GM12873 (cell line): ENCODE data around the gene ARFGAP3.

Source experiments
- CTCF ChIP-seq: IDR thresholded peaks from 2 replicates; pipeline ENCODE4 v1.5.1; 2012; ENCODE audit warnings: low read depth, mild to moderate bottlenecking, moderate library complexity, low read length, control low read depth; ENCODE audit not compliant: insufficient read depth; ENCODE audit errors: missing control alignments

ARFGAP3 gene

GRCh38 chr22:42877158-42877557, 20.1 kb upstream of the ARFGAP3 start:
- TF ChIP-seq CTCF, result no peak

DNA sequence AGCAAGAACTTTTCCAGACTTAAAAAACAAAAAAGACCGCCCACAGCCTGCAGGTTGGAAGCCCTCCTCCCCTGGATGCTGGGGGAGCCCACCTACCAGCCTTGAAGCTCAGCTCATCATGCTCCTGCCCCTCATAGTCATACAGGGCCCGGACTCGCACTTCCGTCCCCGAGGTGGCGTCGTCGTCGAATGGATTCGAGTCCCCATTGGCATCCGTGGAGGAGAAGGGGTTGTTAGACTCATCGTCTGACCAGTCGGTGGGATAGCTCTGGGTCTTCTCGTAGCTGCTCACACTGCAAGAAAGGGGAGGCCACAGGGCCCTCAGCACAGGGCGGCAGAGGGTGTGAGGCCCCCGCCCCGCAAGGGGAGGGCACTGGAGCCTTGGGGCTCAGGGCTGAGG, 19.0 kb upstream of the ARFGAP3 start:
- TF ChIP-seq CTCF, result no peak

DNA sequence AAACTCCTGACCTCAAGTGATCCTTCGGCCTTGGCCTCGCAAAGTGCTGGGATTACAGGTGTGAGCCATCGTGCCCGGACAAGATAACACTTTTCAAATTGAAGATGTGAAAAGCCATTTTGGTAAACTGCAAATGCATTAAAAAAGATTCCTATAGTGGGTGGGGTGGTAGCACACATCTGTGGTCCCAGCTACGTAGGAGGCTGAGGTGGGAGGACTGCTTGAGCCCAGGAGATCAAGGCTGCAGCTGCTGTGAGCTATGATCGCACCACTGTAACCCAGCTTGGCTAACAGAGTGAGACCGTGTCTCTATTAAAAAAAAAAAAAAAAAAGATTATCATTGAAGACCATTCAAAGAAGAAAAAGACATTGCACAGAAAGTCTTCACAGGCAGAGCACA, 16.9 kb upstream of the ARFGAP3 start:
- no peak for TF ChIP-seq CTCF

GRCh38 chr22:42873356-42873755, 16.3 kb upstream of the ARFGAP3 start:
- TF ChIP-seq CTCF, result no peak

- TF ChIP-seq CTCF, result no peak
Measured at GRCh38 chr22:42872821-42873220, 15.7 kb upstream of the ARFGAP3 start.

GRCh38 chr22:42871146-42872050, 14.3 kb upstream of the ARFGAP3 start:
- no peak for TF ChIP-seq CTCF

GRCh38 chr22:42869888-42870480, 12.9 kb upstream of the ARFGAP3 start:
- no peak for TF ChIP-seq CTCF
